Measurements from ENCODE around the gene RASAL3.

- TF ChIP-seq CTCF (IDR thresholded peaks at IDR 0.05) (no peak), POLR2A (IDR thresholded peaks at IDR 0.05) (no peak)
These were observed 60.1 kb downstream of the RASAL3 start for GRCh38 chr19:15404097-15404779.

Data from heart left ventricle (tissue), 13 donors.